Kidney glomerular epithelial cell (primary cell): ENCODE data around the gene STPG4.

Experiments used
- DNase-seq: peaks from one replicate; lab custom pipeline; 2025; lab: John Stamatoyannopoulos, UW

Gene STPG4

GRCh38 chr2:47087051-47087450, 68.1 kb downstream of the STPG4 start:
- DNase-seq: no peak

- no peak for DNase-seq
These were observed 68.5 kb downstream of the STPG4 start for GRCh38 chr2:47086571-47086970.

GRCh38 chr2:47086054-47086471, 69.0 kb downstream of the STPG4 start:
- DNase-seq: no peak

DNA sequence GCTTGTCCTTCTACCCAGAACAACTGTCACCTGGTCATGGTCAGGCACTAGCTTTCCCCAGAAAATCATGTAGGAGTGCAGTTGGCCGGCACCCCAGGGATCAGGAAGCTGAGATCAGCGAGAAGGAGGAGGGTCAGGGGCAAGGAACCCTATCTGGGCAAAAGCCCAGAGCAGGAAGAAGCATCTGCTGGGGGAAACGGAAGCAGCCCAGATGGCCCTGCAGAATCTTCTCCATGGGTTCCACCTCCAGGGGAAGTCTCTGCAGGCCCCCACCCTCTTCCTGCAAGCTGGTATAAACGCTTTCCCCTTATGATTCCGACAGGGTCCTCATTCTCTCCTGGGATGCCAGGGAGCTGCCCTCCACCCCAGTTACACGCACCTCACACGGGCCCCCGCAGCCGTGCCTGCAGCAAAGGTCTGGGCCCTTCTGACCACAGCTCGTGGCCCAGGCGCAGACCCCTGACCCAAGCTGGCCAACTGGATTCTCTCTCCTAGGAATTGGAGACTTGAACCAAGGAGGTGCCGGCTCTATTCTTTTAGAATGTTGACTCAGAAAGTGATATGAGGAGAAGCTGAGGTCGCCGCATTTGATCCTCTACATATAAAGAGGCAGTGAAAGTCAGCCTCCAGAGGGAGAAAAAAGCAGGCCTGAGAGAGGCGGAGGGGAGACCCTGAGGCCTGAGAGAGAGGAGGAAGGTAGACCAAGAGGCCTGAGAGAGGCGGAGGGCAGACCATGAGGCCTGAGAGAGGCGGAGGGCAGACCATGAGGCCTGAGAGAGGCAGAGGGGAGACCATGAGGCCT, 71.0 kb downstream of the STPG4 start:
- DNase-seq: no peak

GRCh38 chr2:47083485-47083884, 71.6 kb downstream of the STPG4 start:
- no peak for DNase-seq

DNA sequence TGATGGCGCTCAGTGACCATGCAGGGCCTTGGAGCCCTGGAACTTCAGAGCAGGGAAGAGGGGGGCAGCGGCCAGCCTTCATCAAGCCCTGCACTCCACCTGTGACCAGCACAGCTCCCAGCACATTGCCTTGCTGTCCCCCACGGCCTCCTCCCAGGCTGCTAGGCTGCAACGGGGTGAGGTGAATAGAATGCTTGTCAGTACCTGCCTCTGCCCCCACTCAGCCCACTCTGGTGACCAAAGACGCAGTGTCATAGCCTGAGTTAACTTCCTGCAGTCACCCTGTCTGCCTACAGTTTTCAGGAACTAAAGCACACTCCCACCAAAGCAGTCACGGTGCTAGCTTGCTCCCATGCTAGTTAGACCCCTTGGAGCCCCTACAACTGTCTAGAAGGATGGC, 72.1 kb downstream of the STPG4 start:
- no peak for DNase-seq

DNA sequence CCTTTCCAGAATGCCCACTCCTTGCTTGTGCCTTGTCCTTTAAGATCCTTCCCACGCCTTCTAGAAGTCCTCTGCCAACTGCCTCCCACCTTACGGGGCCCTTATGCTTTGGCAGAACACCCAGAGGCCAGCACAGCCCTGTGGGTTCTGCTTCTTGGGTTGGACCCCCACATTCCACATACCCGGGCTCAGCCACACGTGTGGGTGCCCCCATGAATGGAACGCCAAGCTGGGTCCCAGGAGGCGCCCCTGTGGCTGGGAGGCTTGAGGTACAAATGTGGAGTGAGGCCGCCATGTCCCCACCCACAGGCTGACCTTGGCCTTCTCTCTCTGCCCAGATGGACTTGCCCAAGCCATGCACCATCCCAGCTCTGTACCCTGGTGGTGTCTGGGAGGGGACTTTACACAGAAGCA, 74.2 kb downstream of the STPG4 start:
- DNase-seq: no peak

- no peak for DNase-seq
These were observed 75.3 kb downstream of the STPG4 start for GRCh38 chr2:47079515-47080412.

GRCh38 chr2:47078541-47079482, 76.3 kb downstream of the STPG4 start:
- no peak for DNase-seq

- no peak for DNase-seq
These were observed 77.5 kb downstream of the STPG4 start for GRCh38 chr2:47077442-47078117.

DNA sequence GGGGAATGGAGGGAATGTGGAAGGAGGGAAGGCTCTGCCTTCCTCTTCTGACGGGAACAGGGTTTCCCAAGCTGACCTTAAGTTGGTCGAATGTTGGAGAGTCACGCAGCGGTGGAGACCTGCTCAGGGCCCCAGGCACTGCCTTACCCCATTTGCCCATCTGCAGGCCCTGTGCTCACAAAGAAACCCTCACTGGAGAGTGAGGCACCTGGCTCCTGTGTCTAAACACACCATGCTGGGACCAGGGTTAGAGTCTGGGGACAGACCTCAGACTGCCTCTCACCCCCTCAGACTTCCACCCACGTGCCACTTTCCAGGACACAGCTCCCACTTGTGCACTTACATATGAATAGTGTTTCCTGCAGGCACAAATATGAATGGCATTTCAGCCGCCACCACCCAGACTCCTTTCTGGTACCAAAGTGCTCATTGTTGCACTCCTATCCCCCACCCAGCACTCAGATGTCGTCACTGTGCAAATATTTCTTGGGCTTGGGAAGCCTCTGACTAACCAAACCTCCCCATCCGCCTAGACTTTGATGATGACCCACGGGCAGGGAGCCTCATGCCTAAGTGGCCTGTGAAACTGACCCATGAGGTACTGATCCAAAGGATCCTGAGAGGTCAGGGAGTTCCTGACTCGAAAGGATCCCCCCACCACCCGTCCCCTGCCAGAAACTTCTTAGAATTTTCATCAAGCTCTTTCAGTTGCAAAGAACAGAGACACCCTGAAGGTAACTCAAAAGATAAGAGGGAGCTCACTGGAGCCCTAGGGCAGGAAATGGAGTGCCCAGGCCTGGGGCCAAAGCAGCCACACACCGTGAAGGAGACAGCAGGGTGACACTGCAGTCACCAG, 78.3 kb downstream of the STPG4 start:
- DNase-seq: peak; percentile 97

- no peak for DNase-seq
These were observed 79.0 kb downstream of the STPG4 start for GRCh38 chr2:47076126-47076506.

- DNase-seq: no peak
These were observed 79.6 kb downstream of the STPG4 start for GRCh38 chr2:47075361-47076125.

GRCh38 chr2:47074691-47075090, 80.4 kb downstream of the STPG4 start:
- no peak for DNase-seq

DNA sequence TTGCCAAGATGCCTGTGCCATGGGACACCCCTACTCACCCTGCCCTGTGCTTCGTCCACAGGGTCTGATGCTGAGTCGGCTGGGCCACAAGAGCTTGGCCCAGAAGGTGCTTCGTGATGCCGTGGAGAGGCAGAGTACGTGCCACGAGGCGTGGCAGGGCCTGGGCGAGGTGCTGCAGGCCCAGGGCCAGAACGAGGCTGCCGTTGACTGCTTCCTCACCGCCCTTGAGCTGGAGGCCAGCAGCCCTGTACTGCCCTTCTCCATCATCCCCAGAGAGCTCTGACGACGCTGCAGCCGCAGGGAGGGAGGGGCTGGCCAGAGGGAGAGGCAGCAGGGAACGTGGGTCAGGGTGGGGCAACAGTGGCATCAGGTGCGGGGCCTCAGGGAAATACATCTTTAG, 81.5 kb downstream of the STPG4 start:
- no peak for DNase-seq

DNA sequence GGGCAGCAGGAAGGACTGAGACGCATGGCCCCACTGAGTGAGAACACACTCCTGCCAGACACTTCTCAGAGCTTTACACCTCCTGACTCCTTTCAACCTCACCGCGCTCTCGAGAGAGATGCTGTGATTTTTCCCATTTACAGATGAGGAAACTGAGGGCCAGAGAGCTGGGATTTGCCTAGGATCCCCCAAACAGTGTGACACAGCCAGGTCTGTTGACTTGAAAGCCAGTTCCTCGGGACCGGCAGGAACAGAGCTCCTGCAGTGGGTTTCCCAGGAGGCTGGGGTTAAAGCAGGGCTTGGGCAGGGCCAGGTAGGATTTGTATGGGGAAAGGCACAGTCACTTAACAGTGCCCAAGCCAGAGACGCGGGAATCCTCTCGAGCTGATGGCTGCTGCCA, 81.9 kb downstream of the STPG4 start:
- no peak for DNase-seq

DNA sequence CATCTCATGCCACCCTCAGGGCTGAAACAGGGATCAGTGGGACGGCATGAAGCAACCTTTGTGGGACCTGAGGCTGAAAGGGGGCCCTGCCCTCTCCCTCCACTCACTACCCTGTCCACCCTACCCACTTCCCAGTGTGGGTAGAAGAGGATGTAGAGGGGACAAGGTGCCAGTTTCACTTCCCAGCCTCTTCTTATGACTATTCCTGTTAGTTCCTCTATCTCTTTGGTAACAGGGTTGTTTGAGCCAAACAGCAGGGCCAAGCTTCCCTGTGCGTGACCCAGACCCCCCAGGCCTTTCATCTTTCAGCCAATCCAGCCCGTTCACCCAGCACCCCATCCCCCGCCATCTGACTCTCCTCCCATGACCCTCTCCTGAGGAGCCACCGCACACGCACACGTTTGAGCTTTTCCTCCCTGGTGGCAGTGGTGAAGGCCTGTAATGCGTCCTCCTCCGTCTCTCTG, 82.3 kb downstream of the STPG4 start:
- no peak for DNase-seq

DNA sequence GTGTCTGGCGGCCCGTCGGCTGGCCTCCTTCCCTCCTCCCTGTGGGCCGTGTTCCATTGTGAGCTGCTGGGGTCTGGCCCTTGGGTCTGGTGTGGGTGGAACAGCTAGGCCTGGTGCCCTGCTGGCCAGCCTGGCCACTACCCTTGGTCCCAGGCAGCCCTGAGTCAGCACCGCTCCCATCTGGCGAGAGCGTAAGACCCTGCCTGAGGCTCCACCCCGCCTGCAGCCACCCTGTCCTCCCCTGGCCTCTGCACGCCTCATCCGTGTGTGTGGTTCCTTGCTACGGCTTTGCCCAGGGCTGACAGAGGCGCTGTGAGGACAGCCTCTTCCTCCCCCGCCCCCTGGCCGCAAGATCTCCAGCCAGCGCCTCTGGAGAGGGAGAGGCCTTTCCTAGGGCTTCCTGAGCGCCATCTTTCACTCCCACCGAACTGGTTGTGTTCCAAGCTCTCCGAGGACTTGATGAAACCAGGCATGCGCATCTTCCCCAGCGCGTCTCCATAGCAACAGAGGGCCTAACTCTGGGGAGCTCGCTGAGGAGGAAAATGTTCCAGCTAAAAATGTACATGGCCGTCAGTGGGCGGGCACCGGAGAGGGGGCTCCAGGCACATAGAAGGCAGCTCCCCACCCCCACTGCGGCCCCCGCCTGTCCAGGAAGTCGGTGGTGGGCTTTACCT, 83.0 kb downstream of the STPG4 start:
- DNase-seq: peak; percentile 86
